ENCODE measurements around the gene FCHSD2.

DNA sequence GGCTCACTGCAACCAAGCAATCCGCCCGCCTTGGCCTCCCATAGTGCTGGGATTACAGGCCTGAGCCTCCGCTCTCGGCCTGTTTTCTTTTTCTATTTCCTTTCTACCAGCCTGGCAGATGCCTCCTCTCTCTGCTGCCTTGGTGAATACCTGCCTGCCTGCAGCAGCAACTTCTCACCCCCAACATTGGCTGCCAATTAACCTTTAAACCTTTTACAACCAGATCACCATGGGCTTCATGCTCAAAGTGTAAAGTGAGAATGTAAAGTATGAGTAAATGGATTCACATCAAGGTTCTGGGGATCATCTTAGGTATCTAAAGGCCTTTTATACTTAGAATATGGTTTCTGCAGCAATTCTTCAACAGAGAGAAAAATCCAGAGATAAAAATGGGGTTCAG lies 13.0 kb upstream of the FCHSD2 start:
- TF ChIP-seq, protein P1, sequence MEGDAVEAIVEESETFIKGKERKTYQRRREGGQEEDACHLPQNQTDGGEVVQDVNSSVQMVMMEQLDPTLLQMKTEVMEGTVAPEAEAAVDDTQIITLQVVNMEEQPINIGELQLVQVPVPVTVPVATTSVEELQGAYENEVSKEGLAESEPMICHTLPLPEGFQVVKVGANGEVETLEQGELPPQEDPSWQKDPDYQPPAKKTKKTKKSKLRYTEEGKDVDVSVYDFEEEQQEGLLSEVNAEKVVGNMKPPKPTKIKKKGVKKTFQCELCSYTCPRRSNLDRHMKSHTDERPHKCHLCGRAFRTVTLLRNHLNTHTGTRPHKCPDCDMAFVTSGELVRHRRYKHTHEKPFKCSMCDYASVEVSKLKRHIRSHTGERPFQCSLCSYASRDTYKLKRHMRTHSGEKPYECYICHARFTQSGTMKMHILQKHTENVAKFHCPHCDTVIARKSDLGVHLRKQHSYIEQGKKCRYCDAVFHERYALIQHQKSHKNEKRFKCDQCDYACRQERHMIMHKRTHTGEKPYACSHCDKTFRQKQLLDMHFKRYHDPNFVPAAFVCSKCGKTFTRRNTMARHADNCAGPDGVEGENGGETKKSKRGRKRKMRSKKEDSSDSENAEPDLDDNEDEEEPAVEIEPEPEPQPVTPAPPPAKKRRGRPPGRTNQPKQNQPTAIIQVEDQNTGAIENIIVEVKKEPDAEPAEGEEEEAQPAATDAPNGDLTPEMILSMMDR (conservative IDR thresholded peaks at IDR 0.05 in 1 of 2, IDR thresholded peaks at IDR 0.05 in 1 of 2; ENCODE audit: low read depth in 1 of 2, low read length in 2 of 2), result no peak
- TF ChIP-seq EZH2 (IDR thresholded peaks at IDR 0.05; ENCODE audit: low read length, missing control alignments), result no peak
